ENCODE data around the gene CELF2.
A peak's percentile ranks its signal among the peaks of the same experiment; 100 is the strongest.

Gene CELF2

DNA sequence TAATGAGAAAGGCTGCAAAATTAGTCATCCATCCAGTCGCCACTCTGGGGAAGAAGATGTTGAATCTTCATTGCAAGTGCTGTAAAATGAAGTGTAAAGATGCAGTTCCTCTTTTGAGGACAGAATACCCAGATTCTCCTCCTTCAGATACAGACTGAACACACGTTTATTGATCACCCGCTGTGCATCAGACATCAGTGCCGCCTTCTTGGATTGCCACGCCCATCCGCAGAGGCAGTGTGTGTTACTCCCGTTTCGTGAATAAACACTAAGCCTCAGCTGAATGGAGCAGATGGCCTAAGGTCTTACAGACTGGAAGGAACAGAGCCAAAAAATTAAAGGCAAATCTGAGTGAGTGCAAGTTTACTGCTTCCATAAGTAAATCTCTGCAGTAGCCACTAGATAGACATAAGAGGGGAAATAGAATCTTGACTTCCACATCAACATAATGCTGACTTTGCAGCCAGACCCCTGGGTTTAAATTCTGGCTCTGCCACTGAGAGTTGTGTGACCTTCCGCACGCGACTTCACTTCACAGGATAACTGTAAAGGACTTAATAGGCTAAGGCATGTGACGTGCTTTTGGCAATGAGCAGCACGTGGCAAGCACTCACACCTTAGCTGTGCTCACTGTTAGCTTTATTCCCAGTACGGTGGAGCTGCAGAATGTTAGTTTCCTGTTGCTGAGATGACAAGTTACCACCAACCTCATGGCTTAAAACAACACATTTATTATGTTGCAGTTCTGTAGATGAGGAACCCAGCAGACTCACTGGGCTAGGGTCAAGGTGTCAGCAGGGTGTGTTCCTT lies 285.9 kb downstream of the CELF2 start:
- DNase-seq (ENCODE audit: low spot score): no peak

DNA sequence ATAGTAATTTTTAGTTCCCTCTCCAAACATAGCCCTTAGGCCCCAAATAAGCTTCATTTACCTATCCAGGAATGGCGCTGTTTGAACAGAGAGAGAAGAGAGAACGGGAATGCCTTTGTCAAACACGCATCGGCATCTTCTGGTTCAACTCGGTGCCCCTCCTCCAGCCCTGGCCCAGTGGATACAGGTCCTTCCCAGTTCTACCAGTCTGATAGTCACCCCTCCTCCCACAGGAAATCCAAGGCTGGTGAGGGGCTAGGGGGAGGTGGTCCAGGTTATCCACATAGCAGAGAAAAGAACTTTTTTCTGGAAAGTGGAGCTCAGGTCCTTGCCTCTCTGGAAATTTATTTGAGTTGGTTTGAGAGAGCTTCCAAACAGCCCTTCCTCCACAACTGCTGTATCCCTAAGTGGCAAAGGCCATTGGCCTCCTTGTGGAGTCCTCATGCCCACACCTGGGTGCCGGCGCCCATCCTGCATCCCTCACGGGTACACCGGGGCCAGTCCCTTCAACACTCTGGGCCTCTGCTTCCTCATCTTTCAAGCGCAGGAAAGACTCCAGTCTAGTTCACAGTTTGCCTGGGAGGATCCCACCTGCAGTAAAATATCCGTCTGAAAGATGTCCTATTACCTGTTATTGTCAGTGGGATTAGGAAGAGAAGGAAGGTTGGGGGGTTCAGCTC lies 287.4 kb downstream of the CELF2 start:
- no peak for DNase-seq (ENCODE audit: low spot score)

DNA sequence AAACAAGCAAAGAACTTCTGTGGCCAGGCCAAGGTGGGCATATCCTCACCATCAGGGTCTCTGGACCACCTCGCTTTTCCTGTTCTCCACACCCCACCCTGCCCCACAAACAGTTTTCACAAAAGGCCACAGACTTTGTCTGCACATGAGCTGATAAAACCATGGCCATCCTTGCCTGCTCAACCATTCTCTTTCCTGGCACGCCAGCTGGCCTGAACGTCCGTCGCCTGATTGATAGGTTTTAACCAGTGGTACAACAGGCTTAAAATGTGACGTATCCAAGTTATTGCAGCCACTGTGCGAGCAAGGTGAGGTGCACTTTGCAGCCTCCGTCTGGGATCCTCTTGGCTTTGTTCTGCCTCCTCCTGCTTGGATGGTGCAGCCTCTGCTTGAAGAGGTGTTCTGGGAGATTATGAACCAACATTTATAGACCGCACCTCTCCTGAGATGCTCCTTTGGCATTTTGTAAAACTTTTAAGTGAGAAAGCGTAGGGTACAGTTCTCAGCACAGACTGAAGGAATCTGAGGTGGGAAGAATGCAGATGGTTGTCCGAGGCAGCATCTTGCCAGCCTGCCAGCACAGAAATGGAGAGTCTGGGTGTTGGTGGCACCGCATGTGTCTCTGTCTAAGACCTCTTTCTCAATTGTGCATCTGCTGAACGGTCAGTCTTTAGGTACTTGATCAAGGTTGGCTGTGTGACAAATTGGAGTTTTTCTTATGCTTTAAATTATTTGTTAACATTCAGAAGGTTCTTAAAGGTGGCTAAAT lies 288.3 kb downstream of the CELF2 start:
- no peak for DNase-seq (ENCODE audit: low spot score)

DNA sequence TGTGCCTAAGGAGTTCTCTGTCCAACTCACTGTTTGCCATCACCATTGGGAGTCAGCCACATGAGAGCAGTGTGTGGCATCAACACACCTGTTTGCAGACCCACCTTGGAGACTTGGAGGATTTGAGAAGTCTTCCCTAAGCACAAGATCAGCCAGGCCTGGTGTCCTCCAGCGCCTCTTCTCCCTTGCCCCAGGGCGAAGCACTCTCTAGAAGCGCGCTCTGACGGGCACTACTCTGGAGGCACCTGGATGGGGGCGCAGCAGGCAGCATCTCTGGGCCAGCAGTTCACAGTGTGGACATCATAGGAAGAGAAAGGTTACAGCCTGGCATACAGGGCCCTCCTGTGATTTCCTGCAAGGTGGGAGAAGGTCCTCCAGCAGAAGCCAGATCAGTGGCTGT lies 289.3 kb downstream of the CELF2 start:
- no peak for DNase-seq (ENCODE audit: low spot score)

DNA sequence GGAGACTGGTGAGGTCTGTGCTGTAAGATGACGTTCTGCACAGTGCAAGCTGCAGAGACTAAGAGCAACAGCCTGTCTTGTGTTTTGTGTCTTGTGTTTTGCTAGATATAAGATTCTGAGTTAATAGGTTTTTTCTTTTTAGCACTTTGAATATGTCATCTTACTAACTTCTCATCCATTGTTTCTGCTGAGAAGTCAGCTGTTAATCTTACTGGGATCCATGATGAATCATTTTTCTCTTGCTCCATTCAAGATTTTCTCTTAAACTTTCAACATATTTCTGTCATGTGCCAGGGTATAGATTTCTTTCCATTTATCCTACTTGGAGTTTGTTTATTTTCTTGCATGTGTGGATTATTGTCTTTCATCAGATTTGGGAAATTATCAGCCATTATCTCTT lies 290.3 kb downstream of the CELF2 start:
- DNase-seq (ENCODE audit: low spot score): no peak

DNA sequence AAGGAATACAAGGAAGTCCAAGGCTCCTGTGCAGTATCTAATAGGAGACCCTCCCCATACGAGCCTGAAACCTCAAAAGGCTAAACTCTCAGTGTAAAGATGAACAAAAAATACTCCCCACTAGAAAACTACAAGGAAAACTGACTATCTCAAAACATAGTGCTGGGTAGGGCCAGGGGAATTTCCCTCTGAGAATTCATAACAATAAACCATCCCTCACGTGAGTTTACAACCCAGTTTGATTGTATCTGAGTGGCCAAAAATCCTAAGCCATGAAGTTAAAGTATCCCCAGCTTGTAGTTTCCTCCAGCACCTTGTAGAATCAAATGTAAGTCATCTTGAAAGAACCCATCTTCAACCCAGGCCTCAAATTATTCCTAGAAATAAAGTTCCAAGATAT lies 293.4 kb downstream of the CELF2 start:
- no peak for DNase-seq (ENCODE audit: low spot score)

DNA sequence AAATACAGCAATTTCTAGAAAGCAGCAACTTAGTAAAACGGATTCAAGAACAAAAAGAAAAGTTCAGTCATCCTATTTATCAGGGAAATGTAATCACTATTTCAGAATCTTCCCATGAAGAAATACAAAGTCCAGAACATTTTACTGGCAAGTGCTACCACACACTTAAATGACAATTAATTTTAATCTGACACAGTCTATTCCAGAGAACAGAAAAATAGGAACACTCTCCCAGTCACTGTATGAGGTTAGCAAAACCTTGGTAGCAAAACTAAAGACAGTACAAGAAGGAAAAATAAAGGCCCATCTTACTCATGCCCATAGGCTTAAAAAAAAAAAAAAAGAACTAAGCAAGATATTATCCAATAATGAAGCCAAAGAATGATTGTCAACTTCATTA lies 295.8 kb downstream of the CELF2 start:
- no peak for DNase-seq (ENCODE audit: low spot score)

DNA sequence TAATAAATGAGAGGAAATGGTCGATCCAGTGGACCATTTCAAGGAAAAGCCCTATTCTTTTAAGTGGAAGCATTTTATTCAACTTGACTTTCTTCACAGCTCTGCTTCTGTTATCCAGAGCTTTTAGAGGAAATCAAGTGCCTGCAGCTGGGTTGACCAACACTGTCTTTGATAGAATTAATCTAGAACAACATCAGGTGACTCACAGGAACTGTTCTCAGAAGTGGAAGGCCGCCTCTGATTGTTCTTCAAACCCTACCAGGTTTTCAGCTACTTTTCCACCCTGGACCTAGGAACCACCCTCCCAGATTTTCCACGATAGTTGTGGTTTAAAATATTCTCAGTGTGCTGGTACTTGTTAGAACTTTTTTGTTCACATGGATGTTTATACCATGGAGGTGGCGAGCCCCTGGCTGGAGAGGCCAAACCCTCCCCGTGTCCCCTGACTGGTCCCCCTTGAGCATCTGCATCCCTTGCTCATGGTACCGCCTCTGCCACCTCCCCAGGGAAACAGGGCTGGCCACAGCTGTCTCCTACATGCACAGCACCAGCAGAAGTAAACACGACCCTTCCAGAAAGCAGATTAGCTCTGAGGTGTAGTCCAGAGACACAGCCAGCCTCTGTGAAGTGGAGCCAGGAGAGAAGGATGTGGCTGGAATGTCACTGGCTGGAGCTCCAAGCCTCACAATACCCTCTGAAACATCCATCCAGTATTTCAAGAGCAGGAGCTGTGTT lies 300.4 kb downstream of the CELF2 start:
- DNase-seq (ENCODE audit: low spot score): no peak

DNA sequence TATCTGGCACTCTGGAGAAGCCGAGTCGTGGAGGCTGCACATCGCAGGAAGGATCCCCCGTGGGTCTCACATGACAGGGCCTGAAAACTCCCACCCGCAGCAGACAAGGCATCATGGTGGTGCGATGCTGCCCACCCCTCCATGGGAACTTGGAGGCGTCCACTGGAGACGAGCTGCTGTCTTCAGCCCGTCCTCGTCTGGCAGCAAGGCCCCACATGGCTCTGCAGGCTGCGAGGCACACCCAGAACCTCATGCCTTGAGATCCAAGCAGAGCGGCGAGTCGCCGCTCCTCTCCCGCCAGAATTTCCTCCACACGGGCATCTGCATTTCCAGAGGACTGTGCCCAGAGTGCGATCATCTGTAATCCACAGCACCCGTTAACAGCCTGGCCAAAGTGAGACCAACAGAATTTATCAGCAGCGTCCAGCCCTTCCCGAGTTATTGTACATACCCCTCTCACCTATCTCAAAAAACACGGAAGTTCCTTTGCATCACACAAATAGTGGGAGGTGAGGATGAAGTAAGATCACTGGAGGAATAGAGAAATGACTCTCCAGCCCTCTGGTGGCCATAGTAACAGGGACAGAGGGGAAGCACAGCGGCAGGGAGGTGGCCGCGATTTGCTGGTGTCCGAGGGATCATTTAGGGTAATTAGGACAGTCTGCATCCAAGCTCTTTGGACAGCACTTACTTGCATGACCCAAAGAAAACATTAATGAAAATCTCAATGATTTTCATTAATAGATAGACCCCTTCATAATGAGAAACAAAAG lies 301.3 kb downstream of the CELF2 start:
- DNase-seq (ENCODE audit: low spot score): no peak

DNA sequence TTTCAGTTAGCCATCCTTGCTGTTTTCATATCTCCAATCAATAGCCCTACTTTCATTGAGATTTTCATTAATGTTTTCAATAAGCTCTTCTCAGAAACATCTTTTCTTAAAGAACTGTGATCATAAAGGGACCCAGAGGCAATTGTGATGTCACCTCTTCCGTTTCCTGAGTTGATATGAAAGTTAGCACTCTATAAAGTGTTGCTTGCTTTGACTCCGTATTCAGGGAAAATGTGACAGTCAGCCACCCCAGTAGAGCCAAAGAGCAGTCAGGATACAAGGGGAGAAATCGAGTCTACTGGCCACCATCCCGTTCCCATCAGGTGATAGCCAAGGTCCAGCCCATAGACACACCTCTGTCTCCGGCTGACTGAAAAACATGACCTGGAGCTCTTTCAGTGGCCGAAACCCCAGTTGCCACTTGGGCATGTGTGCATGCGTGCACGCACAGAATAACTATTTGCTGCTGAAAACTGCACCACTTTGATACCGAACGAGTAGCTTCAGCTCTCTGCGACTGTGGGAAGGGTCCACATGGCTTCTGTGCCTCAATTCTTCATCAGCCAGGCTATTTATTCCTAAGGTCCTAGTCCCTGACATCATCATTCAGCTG lies 302.4 kb downstream of the CELF2 start:
- no peak for DNase-seq (ENCODE audit: low spot score)

DNA sequence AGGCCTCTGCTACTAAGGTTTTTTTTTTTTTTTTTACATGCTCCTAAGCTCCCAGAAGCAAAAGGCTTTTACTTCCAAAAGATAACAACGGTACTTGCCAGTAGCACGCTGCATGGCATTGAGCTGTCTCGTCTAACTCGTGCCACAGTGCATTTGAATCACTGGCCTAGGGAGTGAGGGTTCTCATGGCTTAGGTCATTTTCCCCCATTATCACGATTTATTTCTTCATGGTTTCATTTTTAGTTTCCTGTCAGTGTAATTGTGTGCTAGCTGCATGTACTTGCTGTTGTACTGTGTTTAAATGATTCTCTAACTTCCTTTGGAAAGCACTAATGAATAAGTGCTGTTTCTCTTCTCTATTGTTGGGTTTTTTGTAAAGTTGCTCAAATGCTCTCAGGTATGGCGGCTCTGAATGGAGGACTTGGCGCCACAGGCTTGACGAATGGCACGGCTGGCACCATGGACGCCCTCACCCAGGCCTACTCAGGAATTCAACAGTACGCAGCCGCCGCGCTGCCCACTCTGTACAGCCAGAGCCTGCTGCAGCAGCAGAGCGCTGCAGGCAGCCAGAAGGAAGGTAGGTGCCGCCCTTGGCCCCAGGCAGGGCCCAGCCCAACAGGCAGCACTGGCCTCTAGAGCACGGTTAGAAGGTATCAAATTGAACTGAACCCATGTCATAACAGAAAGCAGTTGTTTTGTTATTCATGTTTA lies 303.3 kb downstream of the CELF2 start:
- no peak for DNase-seq (ENCODE audit: low spot score)

DNA sequence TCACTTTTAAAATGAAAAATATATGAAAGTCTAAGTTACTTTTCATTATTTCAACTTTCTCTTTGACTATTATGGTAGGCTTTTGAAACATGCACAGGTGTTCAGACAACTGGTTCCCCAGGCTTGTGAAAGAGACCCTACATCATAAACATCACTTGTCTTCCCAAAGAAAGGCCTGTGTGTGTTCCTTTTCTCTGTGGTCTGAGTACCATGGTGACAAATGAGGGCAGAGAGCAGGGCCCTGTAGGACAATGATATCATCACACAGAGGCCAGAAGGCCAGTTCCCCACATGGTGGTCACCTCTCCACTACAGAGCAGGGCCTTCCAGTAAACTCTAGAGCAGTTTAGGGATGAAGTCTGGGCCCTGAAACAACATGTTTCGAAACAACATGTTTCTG lies 305.0 kb downstream of the CELF2 start:
- no peak for DNase-seq (ENCODE audit: low spot score)

DNA sequence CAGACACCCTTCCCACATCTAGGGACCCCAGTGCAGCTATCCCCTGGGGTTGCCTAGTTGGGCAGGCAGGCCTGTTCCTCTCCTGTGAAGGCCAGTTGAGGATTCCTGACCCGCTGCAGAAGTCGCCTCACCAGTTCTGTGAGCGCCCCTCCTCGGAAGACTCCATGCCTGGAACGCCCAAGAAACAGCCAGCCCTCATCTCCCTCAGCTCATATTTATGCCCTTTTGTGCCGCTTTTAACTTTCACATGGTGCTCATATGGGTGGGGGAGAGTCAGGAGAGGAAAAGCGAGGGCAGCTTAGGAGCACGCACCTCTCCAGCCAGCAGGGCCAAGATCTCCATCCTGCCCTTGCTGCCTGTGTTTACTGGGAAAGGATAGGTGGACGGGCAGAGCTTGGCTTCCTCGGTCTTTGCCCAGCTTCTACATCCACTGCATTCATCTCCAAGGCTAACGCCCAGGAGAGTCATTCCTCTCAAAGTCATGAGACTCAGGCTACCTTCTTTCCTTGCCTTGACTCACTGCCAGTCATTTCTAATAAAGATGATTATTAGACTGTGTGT lies 307.2 kb downstream of the CELF2 start:
- DNase-seq (ENCODE audit: low spot score): no peak

DNA sequence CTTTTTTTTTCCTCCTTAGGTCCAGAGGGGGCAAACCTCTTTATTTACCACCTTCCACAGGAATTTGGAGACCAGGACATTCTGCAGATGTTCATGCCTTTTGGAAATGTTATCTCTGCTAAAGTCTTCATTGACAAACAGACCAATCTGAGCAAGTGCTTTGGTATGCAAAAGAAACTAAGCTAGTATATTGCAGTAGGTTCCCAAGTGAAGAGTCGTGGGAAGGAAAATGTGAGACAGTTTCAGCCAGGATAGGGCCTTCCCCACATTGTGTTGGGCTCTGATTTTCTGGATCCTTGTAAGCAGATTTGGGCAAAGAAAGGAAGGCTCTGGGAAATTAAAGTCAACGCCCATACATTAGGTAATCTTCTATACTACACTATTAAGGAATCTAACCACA lies 308.1 kb downstream of the CELF2 start:
- DNase-seq (ENCODE audit: low spot score): peak; percentile 4

DNA sequence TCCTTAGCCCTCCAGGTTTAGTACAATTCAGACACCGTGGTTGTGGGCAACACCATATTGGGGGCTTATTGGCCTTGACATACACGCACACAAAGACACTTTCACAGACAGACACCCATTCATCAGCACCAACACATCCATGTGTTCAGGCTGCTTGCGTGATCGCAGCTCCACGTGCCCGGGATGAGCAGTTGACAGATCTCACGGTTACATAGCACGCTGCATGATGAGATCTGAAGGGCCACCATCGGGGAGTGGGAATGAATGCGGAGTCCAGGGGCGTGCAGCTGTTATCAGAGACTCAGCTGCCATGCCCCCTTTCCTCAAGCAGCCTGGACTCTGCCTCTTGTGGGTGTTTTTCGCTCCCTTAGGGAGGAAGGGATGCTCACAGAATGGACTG lies 308.6 kb downstream of the CELF2 start:
- no peak for DNase-seq (ENCODE audit: low spot score)

DNA sequence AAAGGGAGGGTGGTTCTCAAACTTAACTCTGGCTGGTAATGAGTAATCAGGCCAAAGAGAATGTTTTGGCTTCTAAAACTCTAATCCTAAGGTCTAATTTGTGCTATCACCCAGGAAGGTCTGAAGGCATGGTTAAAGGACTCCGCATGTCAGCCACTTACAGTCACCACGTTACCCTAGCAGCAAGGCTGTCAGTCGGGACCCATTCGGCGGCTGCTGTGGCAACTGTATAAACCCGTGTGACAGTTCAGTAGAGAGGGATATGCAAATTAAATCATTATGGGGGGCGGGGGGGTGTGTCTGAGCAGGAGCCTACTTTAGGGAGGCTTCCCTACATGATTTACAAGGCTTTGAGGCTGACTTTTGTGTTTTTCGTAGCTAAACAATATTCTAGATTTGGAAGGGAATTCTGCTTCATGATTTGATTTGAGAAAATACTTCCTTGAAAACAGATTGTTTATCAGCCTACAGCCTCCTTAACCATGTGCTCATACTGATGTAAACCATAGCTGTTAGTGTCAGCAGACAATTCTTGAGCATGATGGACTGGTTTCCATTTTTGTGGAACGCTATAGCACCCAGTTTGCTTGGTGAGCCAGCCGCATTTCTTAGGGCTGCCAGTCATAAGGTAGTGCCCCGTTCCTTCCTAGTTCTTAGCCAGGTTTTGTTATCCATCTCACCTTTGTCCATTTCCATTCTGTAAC lies 309.4 kb downstream of the CELF2 start:
- DNase-seq (ENCODE audit: low spot score): no peak

DNA sequence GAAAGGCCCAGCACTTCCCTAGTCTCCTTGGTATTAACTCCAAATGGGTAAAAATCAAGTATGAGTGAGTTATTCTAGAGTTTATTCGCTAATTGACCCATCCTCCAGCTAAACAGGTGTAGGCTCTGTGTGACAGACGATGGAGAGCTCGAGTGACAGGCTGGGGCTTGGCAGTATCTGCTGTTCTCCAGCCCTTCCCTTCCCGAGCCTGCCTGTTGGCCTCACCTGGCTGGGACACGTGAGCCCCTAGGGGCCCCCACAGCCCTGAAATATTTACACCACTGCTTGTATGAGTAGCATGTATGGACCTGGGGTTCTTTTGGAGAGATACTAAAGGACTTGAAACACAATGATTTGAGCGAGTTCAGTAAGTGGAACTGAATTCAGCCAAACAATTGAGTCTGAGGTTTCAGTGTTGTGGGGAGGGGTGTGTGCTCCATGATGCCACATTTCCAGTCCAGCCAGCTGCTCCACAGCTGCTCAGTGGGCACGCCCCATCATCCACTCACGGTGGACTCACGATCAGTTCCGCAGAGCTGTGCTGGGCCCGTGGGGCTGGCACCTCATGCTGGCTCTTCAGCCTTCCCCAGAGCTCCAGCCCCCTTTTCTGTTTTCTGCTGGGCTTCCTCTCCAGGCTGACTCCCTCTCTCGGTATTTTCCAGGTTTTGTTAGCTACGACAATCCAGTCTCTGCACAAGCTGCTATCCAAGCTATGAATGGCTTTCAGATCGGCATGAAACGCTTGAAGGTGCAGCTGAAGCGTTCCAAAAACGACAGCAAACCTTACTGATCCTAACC lies 310.8 kb downstream of the CELF2 start:
- no peak for DNase-seq (ENCODE audit: low spot score)

DNA sequence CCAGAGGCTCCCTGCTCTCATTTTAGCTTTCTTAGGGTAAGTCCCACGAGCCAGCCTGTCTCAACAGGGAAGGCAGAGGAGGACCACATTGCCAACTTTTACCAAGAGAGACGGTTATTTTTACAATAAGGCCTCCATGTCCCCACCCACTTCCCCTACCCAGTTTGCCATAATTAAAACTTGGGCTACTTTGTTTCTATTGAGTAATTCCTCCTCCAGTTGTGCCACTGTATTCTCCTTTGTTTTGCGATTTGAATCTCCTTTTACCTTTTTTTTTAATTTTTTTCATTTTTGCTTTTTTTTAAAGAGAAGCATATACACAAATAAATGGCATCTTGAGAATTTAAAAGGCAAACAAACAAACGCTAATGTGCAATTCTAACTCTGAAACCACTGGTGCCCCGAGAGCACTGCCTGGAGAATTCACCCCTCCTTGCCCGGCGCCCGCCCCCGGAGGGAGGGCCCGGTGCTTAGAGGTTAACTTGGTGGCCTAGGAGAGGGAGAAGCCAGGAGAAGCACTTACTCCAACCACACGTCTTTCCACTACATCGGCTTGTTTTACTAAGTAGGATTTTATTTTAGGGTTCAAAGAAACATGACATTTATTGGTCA lies 311.5 kb downstream of the CELF2 start:
- DNase-seq (ENCODE audit: low spot score): no peak

Measured in kidney tubule cell (primary cell).